Measurements from ENCODE around the gene LAMC2. TPM values are rescaled to one million over a fixed set of nuclear protein-coding genes. Genes with fewer than 3 reads are reported as not detected.

The LAMC2 gene
- polyA plus RNA-seq, 3 donors, result not detected

- no peak for DNase-seq
- Histone ChIP-seq H3K27ac (ENCODE audit: low read depth in 1 of 2, low read length in 2 of 2) (no peak overlapping the region), H3K79me2 (ENCODE audit: insufficient read depth, low read length) (no peaks in the 10 kb centered on the region), H3K36me3 (replicated peaks in 1 of 2; ENCODE audit: control insufficient read depth in 1 of 2, insufficient read depth in 2 of 2, low read length in 2 of 2) (no peaks in the 10 kb centered on the region), H3K4me1 (ENCODE audit: control insufficient read depth in 1 of 2, insufficient read depth in 2 of 2, low read length in 2 of 2) (no peaks in the 10 kb centered on the region), H3K9me3 (replicated peaks in 1 of 2; ENCODE audit: control insufficient read depth in 1 of 2, insufficient read depth in 1 of 2, low read length in 2 of 2) (no peaks in the 10 kb centered on the region), H3K4me3 (replicated peaks in 1 of 3; ENCODE audit: low read depth in 2 of 3, low read length in 3 of 3) (no peak overlapping the region), H3K4me2 (replicated peaks; ENCODE audit: extremely low read depth, low read length, poor library complexity, severe bottlenecking) (no peak overlapping the region), H4K20me1 (ENCODE audit: insufficient read depth, low read length) (no peaks in the 10 kb centered on the region), H3K9ac (ENCODE audit: insufficient read depth, low read length, poor library complexity, severe bottlenecking) (no peak overlapping the region), H2AFZ (ENCODE audit: insufficient read depth, low read depth, low read length, poor library complexity, severe bottlenecking) (no peak overlapping the region), H3K27me3 (ENCODE audit: control insufficient read depth in 2 of 2, insufficient read depth in 2 of 2, low read length in 2 of 2) (peaks cover 0 to 6% of the 10 kb centered on the region in 2 donors)
- TF ChIP-seq CTCF (IDR thresholded peaks at IDR 0.05), result no peak
- Mint-ChIP-seq H3K27ac (no peak overlapping the region), H3K4me3 (no peak overlapping the region), H3K27me3 (ENCODE audit: low read depth in 3 of 3) (peaks cover 3 to 23% (median 21%) of the 10 kb centered on the region in 3 donors), H3K9me3 (no peaks in the 10 kb centered on the region), H3K4me1 (peaks cover 5% of the 10 kb centered on the region), H3K36me3 (no peaks in the 10 kb centered on the region)
- WGBS (ENCODE audit: insufficient coverage), result 100% methylated on average over 4 of the region's 4 CpGs
- intact Hi-C loops (cut with micrococcal nuclease), result no loop called here
Observed at GRCh38 chr1:183215936-183216335, 29.9 kb downstream of the LAMC2 start.

- H3K9me3 Mint-ChIP-seq, result no peaks in the 10 kb centered on the region
- intact Hi-C loops (cut with micrococcal nuclease), result no loop called here
- no peak for TF ChIP-seq CTCF (IDR thresholded peaks at IDR 0.05)
- WGBS (ENCODE audit: insufficient coverage), result 98% methylated on average over 9 of the region's 14 CpGs
- Histone ChIP-seq H3K27me3 (ENCODE audit: control insufficient read depth in 2 of 2, insufficient read depth in 2 of 2, low read length in 2 of 2) (peaks cover 0 to 4% of the 10 kb centered on the region in 2 donors), H3K27ac (ENCODE audit: low read depth in 1 of 2, low read length in 2 of 2) (no peak overlapping the region), H3K4me2 (replicated peaks; ENCODE audit: extremely low read depth, low read length, poor library complexity, severe bottlenecking) (no peak overlapping the region), H2AFZ (ENCODE audit: insufficient read depth, low read depth, low read length, poor library complexity, severe bottlenecking) (no peak overlapping the region), H3K9ac (ENCODE audit: insufficient read depth, low read length, poor library complexity, severe bottlenecking) (no peak overlapping the region), H3K9me3 (replicated peaks in 1 of 2; ENCODE audit: control insufficient read depth in 1 of 2, insufficient read depth in 1 of 2, low read length in 2 of 2) (no peaks in the 10 kb centered on the region), H4K20me1 (ENCODE audit: insufficient read depth, low read length) (no peaks in the 10 kb centered on the region), H3K4me1 (ENCODE audit: control insufficient read depth in 1 of 2, insufficient read depth in 2 of 2, low read length in 2 of 2) (no peaks in the 10 kb centered on the region), H3K4me3 (replicated peaks in 1 of 3; ENCODE audit: low read depth in 2 of 3, low read length in 3 of 3) (no peak overlapping the region), H3K79me2 (ENCODE audit: insufficient read depth, low read length) (no peaks in the 10 kb centered on the region), H3K36me3 (replicated peaks in 1 of 2; ENCODE audit: control insufficient read depth in 1 of 2, insufficient read depth in 2 of 2, low read length in 2 of 2) (no peaks in the 10 kb centered on the region)
- H3K36me3 Mint-ChIP-seq, result no peaks in the 10 kb centered on the region
- peaks cover 5% of the 10 kb centered on the region for H3K4me1 Mint-ChIP-seq
- H3K27me3 Mint-ChIP-seq (ENCODE audit: low read depth in 3 of 3), result peaks cover 2 to 15% (median 12%) of the 10 kb centered on the region in 3 donors
- no peak overlapping the region for H3K27ac Mint-ChIP-seq
- H3K4me3 Mint-ChIP-seq, result peak overlapping the region in 1 of 2 donors; percentile 30
- DNase-seq, result no peak
Observed at GRCh38 chr1:183218027-183218618, 32.1 kb downstream of the LAMC2 start.
